Heart right ventricle (tissue), 16 donors: Measurements from ENCODE around the gene SHKBP1. TPM values are rescaled to one million over a fixed set of nuclear protein-coding genes. Genes with fewer than 3 reads are reported as not detected.
A peak's percentile ranks its signal among the peaks of the same experiment; 100 is the strongest.

Source experiments
- ATAC-seq, 8 donors: fragments of 200-7000 bp; cut with Tn5 transposase; one replicate each; pipeline ENCODE4 v1.9.1; 2020; ENCODE audit warnings: mild to moderate bottlenecking in 8 of 8, moderate library complexity in 8 of 8, moderate number of reproducible peaks in 1 of 8
- DNase-seq, 2 donors: peaks; one replicate each; pipeline ENCODE4 v3.0.0-alpha.2; 2020
- H3K27ac ChIP-seq, 10 donors: fragments of 200-600 bp; sonication (generic) in 2 of 10; one replicate each; pipeline versions ENCODE4 v1.5.0 to v1.8.0; 2020 to 2022; ENCODE audit warnings: mild to moderate bottlenecking in 3 of 10
- H3K27me3 ChIP-seq, 7 donors: fragments of 200-600 bp; one replicate each; pipeline ENCODE4 v1.8.0; 2021 to 2022; ENCODE audit warnings: mild to moderate bottlenecking in 2 of 7
- H3K36me3 ChIP-seq, 9 donors: fragments of 200-600 bp; sonication (generic) in 1 of 9; one replicate each; pipeline versions ENCODE4 v1.5.0 to v1.8.0; 2020 to 2022; ENCODE audit warnings: mild to moderate bottlenecking in 2 of 9
- H3K4me1 ChIP-seq, 9 donors: fragments of 200-600 bp; sonication (generic) in 1 of 9; one replicate each; pipeline versions ENCODE4 v1.5.0 to v1.8.0; 2020 to 2022; ENCODE audit warnings: mild to moderate bottlenecking in 4 of 9
- H3K4me3 ChIP-seq, 10 donors: fragments of 200-600 bp; sonication (generic) in 2 of 10; one replicate each; pipeline versions ENCODE4 v1.5.0 to v1.8.0; 2020 to 2022; ENCODE audit warnings: mild to moderate bottlenecking in 7 of 10, moderate library complexity in 2 of 10
- H3K9me3 ChIP-seq, 11 donors: fragments of 200-600 bp in 10 of 11; sonication (generic) in 2 of 11; one replicate each; pipeline versions ENCODE4 v1.5.0 to v1.8.0; 2013 to 2022; ENCODE audit warnings: mild to moderate bottlenecking in 2 of 11, control low read depth in 1 of 11, moderate library complexity in 1 of 11
- CTCF ChIP-seq, 9 donors: fragments of 200-600 bp; sonication (generic) in 2 of 9; IDR thresholded peaks; one replicate each; pipeline versions ENCODE4 v1.5.0 to v1.8.0; 2021 to 2022; ENCODE audit warnings: antibody characterized with exemption in 9 of 9, mild to moderate bottlenecking in 5 of 9, moderate library complexity in 1 of 9
- WGBS, 2 donors: extraction: QIAGEN DNeasy Blood & Tissue Kit; methylation state at CpG; one replicate each; pipeline ENCODE4 v1.1.7; 2013; ENCODE audit warnings: inconsistent platforms in 1 of 2; 5-methylcytosine and 5-hydroxymethylcytosine counted together
- intact Hi-C, 10 donors: fragments of 100-400 bp; cut with DNase I; formaldehyde crosslinking; loops; one replicate each; pipeline versions ENCODE4 v1.11.1 to v1.14.2; 2022
- polyA plus RNA-seq, 2 donors: library from polyadenylated mRNA; stranded (reverse); fragments of 200-250 nt; gene quantifications; one replicate each; pipeline ENCODE4 v1.2.3, GENCODE V29; 2013
- total RNA-seq, 10 donors: library from RNA; stranded (reverse); fragmentation: NEBNext Ultra II Directional in 3 of 10; extraction: Animal tissue kit (Norgen Biotek cat#: 25700) in 3 of 10; gene quantifications; one replicate each; pipeline versions ENCODE4 v1.2.1 to v1.2.4, GENCODE V29; 2021 to 2023
- donor health status: Arrhythmogenic right ventricular cardiomyopathy.
- donor health status: ischemic (EF 13 %, LVEDD 7.1; RV severe dilation, severe dysfunction).
- donor health status: healthy with polysubstance abuse.
- donor health status: DM: no; HTN: yes; CAD: no.
- donor health status: DM: no; HTN: no; CAD: no.
- donor health status: ischemic (EF 25% LVEDD 6.9; RV normal size, moderate dysfunction).
- donor health status: ischemic (EF 25% LVEDD 5.7; RV mildly dilated, moderate dysfunction).
- donor health status: healthy.
- donor health status: DM: yes; HTN: yes; CAD: no.
- donor health status: Ischemic cardiomyopathy.
- donor health status: ischemic (EF 35%, LVEDD 5.7; RV mildly dilated, moderate dysfunction).
- donor health status: nonischemic (EF 11% LVEDD 7.7; RV severe dilation, severe dysfunction).
- donor health status: DM: yes; HTN: yes; CAD: no.
- donor health status: PGD.
- donor health status: ischemic (EF 29% LVEDD 5.4; RV normal size, mild dysfunction).
- donor health status: nonischemic (EF 23%, LVEDD 6.1; RV moderate dilation, normal function).

The SHKBP1 gene
- total and polyA plus RNA-seq, 12 donors, result 12.0 to 43.1 (median 16.4) TPM

- Histone ChIP-seq H3K4me3 (no peak overlapping the region), H3K36me3 (peaks cover 0 to 17% (median 0%) of the 10 kb centered on the region in 9 donors), H3K27me3 (peaks cover 0 to 37% (median 29%) of the 10 kb centered on the region in 7 donors), H3K9me3 (peaks cover 0 to 6% (median 0%) of the 10 kb centered on the region in 11 donors), H3K27ac (no peak overlapping the region), H3K4me1 (peaks cover 10 to 36% (median 30%) of the 10 kb centered on the region in 9 donors)
- no peak for TF ChIP-seq CTCF (IDR thresholded peaks at IDR 0.05)
- WGBS, 2 donors, result 35% methylated on average over 13 of the region's 13 CpGs
- intact Hi-C loops, result loop anchor here (5.0 to 10.0 kb wide), 10 partner anchors 37 to 290 kb away; partner anchors contain the start of genes BLVRB (in 3 of the 10) and SPTBN4 (in 3 of the 10)
- ATAC-seq (no peak), DNase-seq (no peak)
Observed at GRCh38 chr19:40594657-40595091, 18.0 kb downstream of the SHKBP1 start.

- Histone ChIP-seq H3K36me3 (no peaks in the 10 kb centered on the region), H3K9me3 (peaks cover 0 to 6% (median 0%) of the 10 kb centered on the region in 11 donors), H3K4me3 (peak overlapping the region in 9 of 10 donors; percentile 17 to 81 (median 37)), H3K27ac (peak overlapping the region in 2 of 10 donors; percentile 36 to 45), H3K4me1 (peaks cover 17 to 54% (median 47%) of the 10 kb centered on the region in 9 donors), H3K27me3 (peaks cover 0 to 56% (median 29%) of the 10 kb centered on the region in 7 donors)
- TF ChIP-seq CTCF (IDR thresholded peaks at IDR 0.05), result no peak
- DNase-seq (peak; percentile 52 to 69), ATAC-seq (peak in 6 of 8 donors; percentile 9 to 58 (median 18))
- intact Hi-C loops, result loop anchor here (5.0 to 10.0 kb wide), 10 partner anchors 39 to 292 kb away; partner anchors contain the start of genes BLVRB (in 3 of the 10) and SPTBN4 (in 3 of the 10)
- 6% methylated on average over 50 to 53 of the region's 53 CpGs for WGBS, 2 donors
Observed at GRCh38 chr19:40596608-40597328, 20.1 kb downstream of the SHKBP1 start.

- Histone ChIP-seq H3K9me3 (peaks cover 0 to under 1% (median 0%) of the 10 kb centered on the region in 11 donors), H3K36me3 (no peaks in the 10 kb centered on the region), H3K27ac (peak overlapping the region in 2 of 10 donors; percentile 45 to 96), H3K4me3 (peak overlapping the region in 9 of 10 donors; percentile 17 to 81 (median 37)), H3K27me3 (peaks cover 0 to 61% (median 29%) of the 10 kb centered on the region in 7 donors), H3K4me1 (peaks cover 19 to 56% (median 50%) of the 10 kb centered on the region in 9 donors)
- 10 to 11% methylated on average over 17 to 18 of the region's 18 CpGs for WGBS, 2 donors
- no peak for ATAC-seq
- TF ChIP-seq CTCF (IDR thresholded peaks at IDR 0.05), result no peak
- intact Hi-C loops, result loop anchor here (5.0 to 10.0 kb wide), 10 partner anchors 40 to 293 kb away; partner anchors contain the start of genes BLVRB (in 3 of the 10) and SPTBN4 (in 3 of the 10)
- DNase-seq, result no peak
Observed at GRCh38 chr19:40597329-40597838, 20.7 kb downstream of the SHKBP1 start.
